HG02798 (cell line): ENCODE results near the gene WSB2.
"Not testable (repeated sequence)": the region's sequence is repeated elsewhere in the genome, so short reads cannot be mapped to it uniquely, and the experiment has no call there.

Experiments
- ATAC-seq: cut with Tn5 transposase; IDR thresholded peaks from one replicate; pipeline ENCODE4 v1.9.1; 2021; ENCODE audit warnings: mild to moderate bottlenecking; ENCODE audit not compliant: unreplicated experiment, poor library complexity

The WSB2 gene

DNA sequence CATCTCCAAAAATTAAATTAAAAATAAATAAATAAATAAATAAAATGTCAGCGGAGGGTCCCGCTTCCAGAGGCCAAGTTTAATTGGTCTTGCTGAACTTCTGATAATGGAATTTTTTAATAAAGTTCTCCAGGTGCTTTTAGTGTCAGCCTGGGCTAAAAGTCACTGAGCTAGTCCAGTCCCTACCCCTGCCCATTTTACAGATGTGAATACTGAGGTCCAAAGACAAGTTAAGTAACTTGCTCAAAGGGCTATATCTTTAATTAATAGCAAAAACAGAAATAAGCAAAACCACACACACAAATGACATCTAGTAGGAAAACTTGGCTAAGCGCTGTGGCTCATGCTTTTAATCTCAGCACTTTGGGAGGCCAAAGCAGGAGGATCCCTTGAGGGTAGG, 50.1 kb downstream of the WSB2 start:
- no peak for ATAC-seq

DNA sequence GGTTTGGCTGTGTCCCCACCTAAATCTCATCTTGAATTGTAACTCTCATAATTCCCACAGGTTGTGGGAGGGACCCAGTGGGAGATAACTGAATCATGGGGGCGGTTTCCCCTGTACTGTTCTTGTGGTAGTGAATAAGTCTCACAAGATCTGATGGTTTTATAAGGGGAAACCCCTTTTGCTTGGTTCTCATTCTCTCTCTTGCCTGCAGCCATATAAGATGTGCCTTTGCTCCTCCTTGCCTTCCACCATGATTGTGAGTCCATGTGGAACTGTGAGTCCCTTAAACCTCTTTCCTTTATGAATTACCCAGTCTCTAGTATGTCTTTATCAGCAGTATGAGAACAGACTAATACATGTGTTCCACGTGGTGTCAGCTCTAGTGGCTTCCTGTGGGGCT, 61.2 kb downstream of the WSB2 start:
- ATAC-seq = not testable (repeated sequence)

DNA sequence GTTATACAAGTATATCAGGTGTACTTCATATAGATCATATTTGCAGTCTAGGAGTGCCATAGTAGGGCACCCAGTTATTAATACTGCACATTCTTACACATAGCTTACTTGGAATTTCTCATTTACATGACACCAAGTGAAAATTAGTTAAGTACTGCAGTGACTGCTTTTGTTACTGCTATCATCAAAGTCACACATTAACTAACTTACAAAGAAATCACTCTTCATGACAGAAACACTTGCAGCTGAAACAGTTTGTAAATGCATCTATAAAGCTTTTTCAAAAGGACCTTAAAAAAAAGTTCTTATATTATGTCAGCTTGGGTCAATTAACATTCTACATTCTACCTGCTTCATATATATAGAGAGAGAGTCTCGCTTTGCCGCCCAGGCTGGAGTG, 62.3 kb downstream of the WSB2 start:
- ATAC-seq = no peak

DNA sequence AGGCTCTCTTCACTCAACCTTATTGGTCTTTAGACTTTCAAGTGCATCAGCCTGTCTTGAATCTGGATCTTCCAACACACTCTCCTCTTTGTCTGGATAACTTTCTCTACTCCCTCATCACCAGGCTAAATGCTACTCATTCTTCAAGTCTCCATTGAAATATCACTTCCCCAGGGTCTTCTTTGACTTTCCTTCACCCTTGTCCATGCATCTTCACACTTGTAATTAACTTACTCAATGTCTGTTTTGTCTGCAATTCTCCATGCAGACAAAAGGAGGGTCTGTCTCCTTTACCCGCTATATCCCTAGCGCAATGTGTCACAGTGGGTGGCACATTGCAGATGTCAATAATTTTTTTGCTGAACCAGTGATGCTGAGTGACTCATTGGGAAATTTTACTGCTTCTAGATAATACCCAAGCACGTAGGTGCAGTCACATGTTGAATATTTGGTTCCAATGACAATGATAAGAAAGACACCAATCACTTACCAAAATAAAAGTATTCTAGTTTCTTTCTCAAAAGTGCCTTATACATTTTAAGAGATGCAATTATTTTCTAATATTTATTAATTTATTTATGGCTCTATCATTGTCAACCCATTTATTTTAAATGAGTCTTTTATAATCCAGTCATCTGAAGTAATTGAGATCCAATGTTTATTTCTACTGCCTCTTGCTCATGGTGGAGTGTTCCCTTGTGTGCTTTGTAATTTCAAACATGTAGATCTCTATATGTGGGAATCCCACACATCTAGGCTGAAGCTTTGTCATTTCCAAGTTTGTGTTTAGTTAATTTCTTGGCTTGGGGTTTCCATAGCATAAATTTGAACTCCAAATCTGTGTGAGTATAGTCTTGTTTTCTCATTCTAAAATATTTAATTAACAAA, 66.2 kb downstream of the WSB2 start:
- ATAC-seq = no peak

DNA sequence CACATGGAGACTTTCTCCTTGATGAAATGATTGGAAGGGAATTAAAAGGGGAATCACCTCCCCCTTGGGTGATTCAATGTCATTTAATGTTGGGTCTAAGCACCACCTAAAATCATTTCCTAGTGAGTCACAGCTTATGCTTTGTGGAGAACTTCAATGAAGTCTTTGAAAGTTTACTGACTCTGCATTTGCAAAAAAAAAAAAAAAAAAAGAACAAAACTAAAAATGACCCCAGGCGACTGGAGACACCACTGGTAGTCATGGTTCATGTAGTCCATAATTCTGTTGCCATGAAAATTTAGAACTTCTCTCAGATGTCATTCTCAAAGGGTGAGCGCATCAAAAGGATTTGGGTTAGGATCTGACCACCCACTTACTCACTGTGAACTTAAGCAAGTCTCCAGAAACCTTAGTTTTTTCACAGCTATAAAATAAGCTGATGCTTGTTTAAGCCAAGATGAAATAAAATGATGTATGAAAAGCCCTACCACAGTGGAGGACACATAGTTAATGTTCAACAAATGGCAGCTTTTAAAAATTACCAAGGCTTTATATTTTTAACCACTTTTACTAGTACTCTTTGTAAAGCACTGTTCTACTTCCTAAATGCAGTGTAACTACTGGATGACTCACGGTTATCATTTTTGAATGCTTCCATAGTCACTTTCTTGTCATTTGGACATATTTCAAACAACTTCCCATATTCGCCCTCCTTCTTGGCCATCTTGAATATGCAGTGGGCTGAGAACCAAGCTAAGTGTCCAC, 74.1 kb downstream of the WSB2 start:
- ATAC-seq = no peak

DNA sequence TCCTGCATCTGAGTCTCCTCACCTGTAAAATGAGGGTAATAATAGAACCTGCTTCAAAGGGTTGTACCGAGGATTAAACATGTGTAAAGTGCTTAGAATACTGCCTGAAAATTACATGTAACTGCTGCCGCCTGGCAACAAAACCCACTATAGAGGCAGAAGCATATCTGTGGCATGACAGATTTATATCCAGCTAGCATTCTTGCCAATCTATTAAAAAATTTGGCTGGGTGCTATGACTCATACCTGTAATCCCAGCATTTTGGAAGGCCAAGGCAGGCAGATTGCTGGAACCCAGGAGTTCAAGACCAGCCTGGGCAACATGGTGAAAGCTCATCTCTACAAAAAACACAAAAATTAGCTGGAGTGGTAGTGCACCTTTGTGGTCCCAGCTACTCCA, 75.8 kb downstream of the WSB2 start:
- ATAC-seq = no peak
